OCI-LY7 (cell line): ENCODE data around the gene BTBD9.

Experiments used
- CTCF ChIP-seq: fragments of 200-600 bp; sonication (generic); conservative IDR thresholded peaks from 2 replicates; pipeline ENCODE4 v1.5.1; 2014; ENCODE audit warnings: mild to moderate bottlenecking, antibody characterized with exemption, low read length, moderate library complexity, mixed read lengths
- EZH2phosphoT487 ChIP-seq: fragments of 200-600 bp; sonication (generic); IDR thresholded peaks from 2 replicates; pipeline ENCODE4 v1.6.1; 2018; ENCODE audit warnings: low read depth, borderline replicate concordance, mild to moderate bottlenecking, mixed run types, antibody characterized with exemption, low read length, moderate library complexity, mixed read lengths

GRCh38 chr6:38391206-38391605 lies 248.5 kb downstream of the BTBD9 start:
- TF ChIP-seq CTCF (no peak), EZH2phosphoT487 (no peak)
